NCI-H524 (cell line): ENCODE results near the gene CPED1.
"Not testable (repeated sequence)": the region's sequence is repeated elsewhere in the genome, so short reads cannot be mapped to it uniquely, and the experiment has no call there.

Experiments
- DNase-seq, 2 experiments: peaks; one replicate each; lab custom pipeline; 2025; lab: John Stamatoyannopoulos, UW

Gene CPED1

DNA sequence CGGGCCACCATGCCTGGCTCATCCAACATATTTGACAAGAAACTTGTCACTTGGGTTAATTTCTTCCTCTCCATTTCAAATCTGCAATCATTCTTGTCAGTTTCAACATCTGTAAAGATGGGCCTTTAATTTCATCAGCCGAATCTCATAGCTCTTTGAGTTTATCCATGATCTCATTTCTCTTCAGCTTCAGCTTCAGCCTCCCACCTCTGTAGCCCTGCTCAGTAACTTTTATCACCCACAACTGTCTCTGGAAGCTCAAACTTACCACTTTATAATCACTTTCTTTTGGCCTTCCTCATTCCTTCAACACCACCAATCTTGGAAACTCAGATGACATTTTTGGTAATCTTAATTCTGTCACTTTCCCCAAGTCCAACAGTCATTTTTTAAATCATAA is 83.2 kb downstream of the CPED1 start:
- no peak for DNase-seq

DNA sequence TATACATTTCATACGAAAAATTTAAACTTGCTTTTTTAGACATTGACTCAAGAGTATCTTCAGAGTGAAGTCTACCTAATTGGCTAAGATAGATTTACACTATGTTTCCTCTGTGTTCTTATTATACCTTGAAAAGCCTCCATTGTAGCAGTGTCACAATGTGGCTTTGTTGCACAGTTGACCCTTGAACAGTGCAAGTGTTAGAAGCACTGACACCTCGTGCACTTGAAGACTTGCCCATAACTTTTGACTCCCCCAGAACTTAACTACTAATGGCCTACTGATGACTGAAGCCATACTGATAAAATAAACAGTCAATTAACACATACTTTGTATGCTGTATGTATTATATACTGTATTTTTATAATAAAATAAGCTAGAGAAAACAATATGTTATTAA is 84.3 kb downstream of the CPED1 start:
- no peak for DNase-seq

DNA sequence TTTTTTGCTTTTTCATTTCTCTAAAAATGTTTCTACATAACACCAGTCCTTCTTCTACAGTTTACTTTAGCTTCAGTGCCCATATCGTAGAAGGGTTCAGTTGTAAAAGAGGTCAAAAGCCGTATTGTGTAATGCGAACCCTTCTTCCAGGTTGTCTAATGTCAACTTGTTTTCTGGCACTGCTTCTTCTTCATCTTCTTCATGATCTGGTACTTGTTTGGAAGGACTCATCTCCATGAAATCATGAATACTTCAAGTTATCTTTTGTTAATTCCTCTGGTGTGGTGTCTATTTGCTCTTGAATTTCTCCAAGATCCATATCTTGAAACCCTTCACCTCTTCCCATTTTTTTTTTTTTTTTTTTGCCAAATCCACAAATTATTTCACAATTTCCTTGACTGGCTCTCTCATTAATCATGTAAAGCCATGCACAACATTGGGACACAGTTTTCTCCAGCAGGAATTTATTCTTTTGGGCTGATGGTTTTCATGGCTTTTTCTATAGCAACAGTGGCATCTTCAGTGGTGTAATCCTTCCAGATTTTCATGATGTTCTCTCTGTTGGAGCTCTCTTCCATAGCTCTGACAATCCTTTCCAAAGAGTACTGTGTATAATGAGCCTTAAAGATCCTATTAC is 85.1 kb downstream of the CPED1 start:
- DNase-seq, result no peak

DNA sequence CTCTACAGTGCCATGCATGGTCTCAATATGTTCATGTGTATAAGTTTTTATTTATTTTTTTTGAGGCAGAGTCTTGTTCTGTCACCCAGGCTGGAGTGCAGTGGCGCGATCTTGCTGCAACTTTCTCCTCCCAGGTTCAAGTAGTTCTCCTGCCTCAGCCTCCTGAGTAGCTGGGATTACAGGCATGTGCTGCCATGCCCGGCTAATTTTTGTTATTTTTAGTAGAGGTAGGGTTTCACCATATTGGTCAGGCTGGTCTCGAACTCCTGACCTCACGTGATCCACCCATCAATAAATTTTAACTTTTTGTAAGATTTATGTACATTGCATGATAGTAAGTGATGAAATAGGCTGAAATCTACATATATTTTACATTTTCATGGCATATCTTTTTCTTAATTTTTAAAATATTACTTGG is 86.9 kb downstream of the CPED1 start:
- DNase-seq, result not testable (repeated sequence)

DNA sequence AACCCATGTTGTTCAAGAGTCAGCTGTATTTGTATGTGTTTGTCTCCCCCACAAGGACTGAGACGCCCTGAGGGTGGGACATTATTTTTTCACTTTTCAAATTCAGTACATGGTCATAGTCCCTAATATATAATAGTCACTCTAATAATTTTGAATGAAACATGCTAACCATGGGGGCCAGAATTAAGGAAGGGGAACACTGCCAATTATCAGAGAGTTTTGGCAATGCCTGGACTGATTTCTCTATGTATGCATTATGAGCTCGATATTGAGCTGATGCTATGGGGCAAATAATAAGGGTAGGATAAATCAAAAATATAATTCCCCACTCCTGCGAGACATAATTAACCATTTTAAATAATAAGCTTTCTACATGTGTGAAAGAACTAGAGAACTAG is 87.4 kb downstream of the CPED1 start:
- DNase-seq, result no peak

DNA sequence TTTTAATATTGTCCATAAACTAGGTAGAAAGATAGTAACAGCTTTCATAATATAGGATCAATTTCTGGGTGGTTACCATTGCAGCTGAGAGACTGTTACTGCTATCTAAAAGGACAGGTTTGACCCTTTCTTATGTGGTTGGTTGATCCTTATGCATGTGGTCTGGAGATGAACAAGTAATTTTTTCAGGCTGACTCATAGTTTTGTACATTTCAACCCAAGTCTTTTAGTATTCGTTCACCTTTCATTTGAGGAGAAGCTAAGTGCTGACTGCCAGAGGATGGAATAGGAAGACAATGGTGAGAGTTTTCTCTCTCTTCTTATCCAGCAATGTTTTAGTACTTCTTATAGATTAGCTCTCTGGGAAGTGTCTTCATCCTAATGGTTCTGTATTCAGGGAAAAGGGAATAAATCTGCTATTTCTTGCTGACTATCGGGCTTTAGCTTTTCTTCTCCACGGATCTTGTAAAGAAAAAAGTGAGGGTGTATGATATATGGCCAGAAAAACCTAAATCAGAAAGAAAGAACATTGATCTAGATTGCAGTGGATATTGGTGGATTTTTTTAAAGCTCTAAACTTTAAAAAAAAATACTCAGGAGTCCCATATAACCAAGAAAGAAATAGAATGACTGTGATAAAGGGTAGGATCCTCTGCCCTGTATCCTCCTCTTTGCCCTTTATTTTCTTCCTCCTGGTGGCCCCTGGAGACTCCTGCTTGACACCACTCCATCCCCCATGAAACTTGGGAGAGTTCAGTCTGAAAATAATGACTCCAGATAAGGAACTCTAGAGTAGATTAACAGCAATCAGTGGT is 88.0 kb downstream of the CPED1 start:
- no peak for DNase-seq

DNA sequence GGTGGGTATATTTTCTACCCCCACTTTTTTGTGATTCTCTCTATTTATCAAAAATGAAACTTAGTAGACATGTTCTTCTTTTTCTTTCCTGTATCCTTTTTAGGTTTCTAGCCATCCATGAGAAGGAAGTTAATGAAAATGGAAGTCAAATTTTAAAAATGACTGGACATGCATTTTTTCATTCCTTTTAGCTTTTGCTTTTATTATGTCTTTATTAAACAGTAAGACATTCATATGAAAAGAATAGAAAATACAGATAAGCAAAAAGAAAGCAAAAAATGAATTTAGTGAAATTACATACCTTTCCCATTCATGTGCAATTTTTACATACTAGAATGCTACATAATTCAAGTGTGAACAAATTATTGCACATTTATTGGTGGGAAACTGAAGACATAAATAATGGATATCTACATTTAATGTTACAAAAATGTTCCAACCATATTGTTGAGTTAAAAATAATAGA is 88.7 kb downstream of the CPED1 start:
- DNase-seq, result no peak

DNA sequence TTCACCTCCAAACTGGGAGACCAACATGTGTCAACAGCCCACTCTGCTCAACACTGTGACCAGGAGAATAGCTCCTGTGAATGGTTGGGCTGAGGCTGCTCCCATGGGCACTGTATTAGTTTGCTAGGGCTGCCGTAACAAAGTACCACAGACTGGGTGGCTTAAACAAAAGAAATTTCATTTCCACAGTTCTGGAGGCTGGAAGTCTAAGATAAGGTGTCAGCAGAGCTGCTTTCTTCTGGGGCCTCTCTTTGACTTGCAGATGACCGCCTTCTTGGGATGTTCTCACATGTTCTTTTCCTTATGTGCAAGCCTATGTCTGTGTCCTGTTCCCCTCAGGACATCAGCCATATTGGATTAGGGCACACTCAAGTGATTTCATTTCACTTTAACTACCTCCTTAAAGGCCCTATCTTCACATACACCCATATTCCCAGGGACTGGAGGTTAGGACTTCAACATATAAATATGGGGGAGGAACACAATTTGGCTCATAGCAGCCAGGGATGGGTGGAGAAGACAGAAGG is 90.3 kb downstream of the CPED1 start:
- DNase-seq, result no peak

DNA sequence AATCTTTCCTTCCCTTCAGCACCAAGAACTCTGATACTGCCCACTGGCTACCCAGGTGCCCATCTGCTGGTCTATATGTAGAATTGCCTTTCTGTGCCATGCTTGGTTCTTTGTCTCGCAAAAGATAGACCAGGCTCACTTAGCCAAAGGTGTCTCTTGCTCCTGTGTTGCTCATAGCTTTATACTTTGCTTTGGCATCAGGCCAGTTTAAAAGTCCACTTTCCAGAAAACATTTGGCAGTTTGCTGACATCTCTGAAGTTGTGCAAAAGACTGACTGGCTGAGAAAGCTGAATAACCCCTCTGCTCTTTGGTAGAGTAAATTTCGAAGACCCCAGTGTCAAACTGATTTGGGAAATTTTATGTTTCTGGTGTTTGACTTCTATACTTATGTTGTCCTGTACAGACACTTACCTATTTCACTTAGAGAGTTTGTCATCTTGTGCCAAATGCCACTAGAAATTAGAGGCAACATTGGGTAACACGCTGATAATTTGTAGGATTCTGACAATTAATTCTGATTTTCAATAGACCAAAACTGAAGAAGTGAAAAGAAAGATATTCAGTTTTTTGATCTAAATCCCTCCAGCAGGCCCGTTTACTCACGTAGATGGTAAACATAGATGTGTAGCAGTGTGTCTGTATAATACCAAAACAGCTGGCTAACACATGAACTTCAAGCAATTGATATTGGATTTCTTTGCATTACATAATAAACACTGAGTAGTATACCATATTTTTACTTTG is 91.1 kb downstream of the CPED1 start:
- no peak for DNase-seq

DNA sequence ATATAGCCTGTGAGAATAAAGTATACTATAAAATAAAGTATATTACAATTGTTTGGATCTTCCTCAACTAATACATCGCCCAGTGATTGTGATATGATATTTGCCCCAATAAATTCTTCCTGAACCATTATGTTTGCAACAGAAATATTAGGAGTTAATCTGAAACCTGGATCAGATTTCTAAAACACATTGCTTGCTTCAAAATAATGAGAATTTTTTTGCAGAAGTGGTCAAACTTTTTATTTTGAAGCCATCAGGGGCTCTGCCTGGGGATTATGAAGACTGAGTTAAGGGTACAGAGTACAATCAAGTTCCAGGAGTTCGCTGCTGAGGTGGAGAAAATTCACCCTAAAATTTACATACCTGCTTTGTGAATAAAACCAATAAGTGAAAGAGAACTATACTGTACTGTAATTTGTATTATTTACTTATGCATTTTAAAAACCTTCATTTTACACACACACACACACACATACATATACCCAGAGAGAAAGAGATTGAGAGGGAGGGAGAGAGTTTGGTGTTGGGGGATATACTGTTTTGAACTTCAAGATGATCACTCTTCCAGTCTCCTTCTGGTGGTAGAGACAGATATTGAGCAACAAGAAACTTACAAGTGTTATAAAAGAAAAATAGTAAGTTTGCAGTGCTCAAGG is 91.9 kb downstream of the CPED1 start:
- DNase-seq, result no peak

DNA sequence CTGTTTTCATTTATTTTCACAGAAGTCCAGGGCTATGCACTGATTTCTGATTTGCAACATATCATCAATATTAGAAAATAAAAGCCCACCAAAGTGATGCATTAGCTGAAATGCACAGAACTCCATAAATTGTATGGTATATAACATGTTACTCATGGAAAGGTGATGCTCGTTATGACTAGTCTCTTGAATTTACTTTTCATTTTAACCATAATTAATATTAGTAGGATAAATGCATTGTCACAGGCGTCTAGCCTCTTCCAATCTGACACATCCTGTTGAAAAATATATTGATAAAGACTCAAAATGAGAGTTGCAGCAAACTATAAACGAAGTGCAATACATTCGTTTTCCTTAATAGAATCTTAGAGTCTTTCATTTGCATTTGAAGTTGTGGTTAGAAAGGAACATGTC is 92.4 kb downstream of the CPED1 start:
- DNase-seq, result no peak

DNA sequence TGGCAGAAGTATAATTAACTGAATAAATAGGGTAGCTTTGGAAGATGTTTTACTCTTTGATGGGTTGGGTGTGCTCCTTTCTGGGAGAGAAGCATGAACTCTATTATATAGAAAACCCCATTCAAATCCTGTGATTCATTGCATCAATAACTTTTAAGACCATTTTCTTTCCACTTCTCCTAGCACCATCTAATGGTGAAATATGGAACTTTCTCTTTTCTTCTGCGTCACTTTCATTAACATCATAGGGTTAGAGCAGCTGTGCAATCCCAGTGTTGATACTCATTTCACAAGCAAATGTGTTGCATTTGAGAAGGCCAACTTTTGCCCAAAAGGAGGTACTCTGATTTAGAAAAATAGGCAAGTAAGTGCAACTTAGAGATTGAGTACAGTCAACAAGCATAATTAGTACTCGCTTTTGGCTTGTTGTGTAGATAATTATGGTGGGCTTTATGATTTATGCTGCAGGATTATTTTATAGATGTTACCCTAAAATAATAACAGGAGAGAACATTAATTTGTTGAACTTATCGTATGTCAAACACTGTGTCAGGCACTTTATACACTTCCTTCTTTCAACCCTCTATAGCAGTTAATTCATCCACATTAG is 92.9 kb downstream of the CPED1 start:
- DNase-seq, result peak; percentile 42 to 71

DNA sequence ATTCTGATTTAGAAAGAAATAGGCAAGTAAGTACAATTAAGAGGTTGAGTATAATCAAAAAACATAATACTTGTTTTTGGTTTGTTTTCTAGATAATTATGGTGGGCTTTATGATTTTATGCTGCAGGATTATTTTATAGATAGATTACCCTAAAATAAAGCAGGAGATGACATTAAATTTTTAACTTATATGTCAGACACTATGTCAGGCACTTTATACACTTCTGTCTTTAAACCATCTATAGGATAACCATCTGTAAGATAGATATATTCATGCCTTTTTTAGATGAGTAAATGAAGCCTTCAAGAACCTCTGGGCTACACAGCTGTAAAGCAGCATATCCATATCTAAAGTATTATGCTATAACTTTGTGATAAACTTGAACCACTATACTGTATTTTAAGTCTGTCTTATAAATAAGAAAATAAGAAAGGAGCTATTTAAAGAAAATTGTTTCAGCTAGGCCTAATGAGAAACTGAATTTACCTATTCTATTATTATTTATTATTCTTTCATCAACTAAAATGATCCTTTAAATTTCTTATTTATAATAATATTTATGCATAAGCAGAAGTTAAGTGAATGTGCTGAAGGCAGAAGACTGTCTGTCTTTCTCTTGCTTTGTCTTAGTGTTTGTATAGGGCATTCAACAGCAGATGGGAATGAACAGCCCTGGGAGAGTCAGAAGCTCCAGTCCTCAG is 94.0 kb downstream of the CPED1 start:
- no peak for DNase-seq

DNA sequence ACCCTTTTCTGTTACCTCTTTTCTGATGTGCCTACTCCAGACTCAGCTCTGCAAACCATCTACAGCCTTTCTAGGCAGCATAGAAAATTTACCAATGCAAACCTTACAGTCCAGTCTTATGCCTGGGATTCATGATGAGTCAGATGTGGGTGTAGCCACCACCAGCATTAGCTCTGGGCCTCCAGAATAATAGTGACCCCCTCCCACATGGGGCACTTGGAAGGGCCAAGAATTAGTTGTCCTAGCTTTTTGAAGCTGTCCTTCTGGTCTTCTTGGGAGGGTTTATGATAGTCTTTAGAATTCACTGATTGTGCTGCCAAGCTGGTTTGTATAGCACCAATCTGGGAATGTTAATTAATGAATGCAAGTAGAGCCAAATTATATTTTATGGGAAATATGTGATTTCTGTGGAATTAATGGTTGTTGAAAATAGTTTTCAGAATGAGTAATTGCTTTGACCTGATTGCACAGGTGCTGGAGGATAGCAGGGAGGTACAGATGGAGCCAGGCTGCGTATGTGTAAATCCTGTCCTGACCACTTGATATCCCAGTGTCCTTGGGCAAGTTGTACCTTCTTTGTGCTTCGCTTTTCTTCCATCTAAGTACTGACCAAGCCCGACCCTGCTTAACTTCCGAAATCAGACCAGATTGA is 94.8 kb downstream of the CPED1 start:
- DNase-seq, result no peak

DNA sequence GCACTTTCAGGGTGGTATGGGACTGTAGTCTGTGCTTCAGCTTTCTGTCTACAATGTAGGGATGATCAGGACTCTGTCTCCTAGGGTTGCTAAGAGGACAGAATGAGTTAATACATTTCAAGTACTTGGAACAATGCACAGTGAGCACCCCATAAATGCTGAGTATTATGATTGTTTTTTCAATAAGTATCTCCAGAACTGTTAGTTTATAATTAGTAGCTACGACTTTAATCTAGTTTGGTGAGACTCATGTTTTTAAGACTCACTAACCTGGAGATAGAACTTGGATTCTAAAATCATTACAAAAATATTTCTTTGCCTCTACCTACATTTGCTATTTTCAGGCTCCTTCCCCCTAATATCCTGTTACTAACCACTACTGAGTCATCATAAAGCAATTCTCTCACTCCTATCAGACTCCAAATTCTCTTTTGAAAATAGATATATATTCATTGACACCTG is 95.3 kb downstream of the CPED1 start:
- no peak for DNase-seq

DNA sequence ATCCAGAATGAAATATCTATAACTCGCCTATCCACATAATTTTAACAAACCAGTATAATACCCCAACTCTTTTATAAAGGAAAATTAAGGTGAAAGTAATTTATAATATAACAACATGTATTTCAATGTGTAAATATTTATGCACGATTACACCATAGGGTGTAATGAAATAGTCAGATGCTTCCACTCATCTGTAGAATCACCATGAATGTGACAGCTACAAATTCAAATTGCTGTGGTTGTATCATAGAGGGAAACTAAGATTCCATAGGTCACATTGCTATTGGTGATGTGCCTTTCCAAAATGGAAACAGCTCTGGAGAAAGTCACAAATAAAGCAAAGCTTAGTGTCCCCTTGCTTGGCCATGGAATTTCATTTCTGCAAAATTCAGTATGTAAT is 95.7 kb downstream of the CPED1 start:
- DNase-seq, result no peak

DNA sequence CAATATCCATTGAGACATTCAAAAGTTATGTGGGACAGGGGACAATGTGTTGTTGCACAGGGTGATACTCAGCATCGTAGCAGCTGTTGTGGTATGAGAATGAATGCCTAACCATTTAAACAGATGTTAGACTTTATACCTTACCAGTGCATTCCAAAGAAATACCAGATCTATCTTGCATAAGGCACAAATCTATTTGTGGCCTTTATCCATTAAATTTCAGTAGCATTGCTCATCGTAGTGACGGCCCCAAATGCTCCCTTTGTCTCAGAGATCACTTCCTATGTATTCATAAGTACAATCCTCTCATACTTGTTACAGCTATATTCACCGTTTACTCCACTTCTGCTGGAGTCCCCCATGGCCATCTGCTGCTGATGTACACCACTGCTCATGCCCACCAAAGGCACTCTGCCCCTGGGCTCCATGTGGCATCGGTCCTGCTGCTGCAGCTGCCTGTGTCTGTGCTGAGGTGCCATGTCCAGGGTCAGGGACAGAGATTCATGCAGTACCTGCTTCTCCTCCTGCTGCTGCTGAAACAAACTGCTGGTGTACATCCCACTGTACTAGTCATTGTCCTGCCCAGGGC is 96.3 kb downstream of the CPED1 start:
- DNase-seq, result peak; percentile 44 to 77

DNA sequence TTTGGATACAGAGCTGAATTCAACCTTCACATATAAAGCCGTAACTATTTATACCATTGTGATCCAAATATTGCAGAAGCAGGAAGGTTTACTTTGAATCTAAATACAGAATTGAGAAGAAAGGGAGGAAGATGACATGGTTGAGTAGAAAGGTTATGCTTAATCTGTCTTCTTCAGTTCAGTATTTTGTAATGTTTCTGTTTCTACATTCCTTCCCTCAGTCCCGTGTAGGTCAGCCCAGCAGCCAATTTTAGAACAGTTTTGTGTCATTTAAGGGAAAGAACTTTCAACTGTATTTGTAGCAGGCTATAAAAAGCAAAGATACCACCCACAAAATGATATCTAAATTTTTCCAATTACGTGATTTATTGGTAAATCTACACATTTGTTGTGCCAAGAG is 97.4 kb downstream of the CPED1 start:
- DNase-seq, result no peak

DNA sequence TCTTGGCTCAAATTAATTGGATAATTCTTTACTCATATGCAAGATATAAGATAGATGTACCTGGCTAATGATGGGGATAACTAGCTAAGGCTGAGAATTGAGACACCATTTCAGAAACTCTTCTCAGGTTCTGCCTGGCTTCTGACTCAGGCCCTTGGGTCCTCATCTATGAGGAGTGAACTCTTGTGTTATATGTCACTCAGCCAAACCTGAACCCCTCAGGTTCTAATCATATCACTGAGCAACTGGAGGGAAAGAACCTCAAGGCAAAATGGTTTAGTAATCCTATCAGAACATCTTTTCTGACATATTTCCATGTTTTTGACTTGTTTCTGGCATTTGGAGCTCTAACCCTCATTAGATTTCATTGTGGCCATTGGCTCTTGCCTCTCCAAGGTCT is 100.4 kb downstream of the CPED1 start:
- no peak for DNase-seq

DNA sequence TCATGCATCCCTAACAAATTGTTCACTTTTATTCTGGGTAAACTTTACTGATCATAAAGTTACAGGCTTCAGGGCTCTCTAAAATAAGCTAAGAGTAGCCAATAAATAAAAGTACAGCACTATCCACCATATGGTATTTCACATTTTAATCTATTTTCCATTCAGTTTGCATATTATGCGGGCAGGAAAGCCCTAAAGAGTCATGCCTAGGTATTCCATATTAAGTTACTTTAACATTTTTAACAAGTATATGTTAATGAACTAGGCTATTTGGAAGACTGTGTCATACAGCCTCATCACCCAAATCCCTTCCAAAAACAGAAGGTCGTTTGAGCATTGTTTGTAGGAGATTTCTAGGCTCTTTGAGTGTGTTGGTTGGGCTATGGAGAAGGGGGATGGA is 106.3 kb downstream of the CPED1 start:
- no peak for DNase-seq
